Breast epithelium (tissue), 3 donors: ENCODE data around the gene DDRGK1.

Experiments
- CTCF ChIP-seq, 3 donors: fragments of 450-650 bp; IDR thresholded peaks; one replicate each; pipeline ENCODE4 v1.5.1; 2016 to 2017; ENCODE audit warnings: antibody characterized with exemption in 3 of 3, mild to moderate bottlenecking in 3 of 3, moderate library complexity in 3 of 3
- POLR2AphosphoS5 ChIP-seq, 3 donors: sonication (generic); formaldehyde crosslinking; IDR thresholded peaks; one replicate each; pipeline ENCODE4 v1.6.1; 2017; ENCODE audit warnings: antibody characterized with exemption in 3 of 3

- peak in 2 of 3 donors; percentile 30 to 35 for TF ChIP-seq CTCF (IDR thresholded peaks at IDR 0.05)
- peak in 1 of 3 donors; percentile 40 for TF ChIP-seq POLR2AphosphoS5 (IDR thresholded peaks at IDR 0.05)
These were observed 30.7 kb downstream of the DDRGK1 start for GRCh38 chr20:3173610-3174441.
